ENCODE data around the gene TEDC1. TPM values are rescaled to one million over a fixed set of nuclear protein-coding genes. Genes with fewer than 3 reads are reported as not detected.

The TEDC1 gene
- polyA plus RNA-seq (ENCODE audit: low read depth in 6 of 6) = 10 to 100 TPM in 3 of 6 donors, 1 to 10 TPM in 3; 3.5 to 13.6 (median 8.3) TPM

DNA sequence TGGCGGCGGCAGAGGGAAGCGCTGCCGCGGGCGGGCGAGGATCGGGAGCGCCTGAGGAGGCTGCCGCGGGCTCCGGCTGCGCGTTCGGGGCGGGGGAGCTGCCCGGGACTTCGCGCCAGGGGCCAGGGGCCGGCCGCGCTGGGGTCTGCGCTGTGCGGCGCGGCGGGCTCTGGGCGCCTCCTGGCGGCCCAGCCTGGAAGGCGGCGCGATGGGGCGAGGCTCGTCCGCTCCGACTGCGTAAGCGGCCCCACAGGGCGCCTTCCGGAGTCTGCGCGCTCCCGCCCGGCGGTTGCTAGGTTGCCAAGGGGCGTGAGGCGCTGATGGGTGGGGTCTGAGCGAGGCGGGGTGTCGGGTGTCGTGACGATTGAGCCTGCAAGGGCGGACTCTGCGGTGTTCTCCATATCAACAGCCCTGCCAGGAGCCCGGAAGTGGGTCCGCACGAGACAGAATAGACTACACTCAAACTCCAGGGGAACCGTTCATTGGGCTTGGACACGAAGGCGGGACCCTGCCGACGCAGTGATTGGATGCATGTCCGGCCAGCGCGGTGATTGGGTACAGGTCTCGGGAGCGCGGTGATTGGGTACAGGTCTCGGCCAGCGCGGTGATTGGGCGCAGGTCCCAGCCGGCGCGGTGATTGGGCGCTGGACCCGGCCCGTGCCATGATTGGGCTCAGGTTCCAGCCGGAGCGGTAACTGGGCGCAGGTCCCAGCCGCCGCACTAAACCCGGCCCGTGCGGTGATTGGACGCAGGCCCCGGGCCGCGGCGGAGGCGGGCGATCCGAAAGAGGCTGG is at the start of gene TEDC1:
TSS of gene TEDC1 (plus strand) at position 675 of the 794 bp plus-strand sequence. CDS start 130 bp downstream, outside the sequence.
- Mint-ChIP-seq H3K27me3 (no peaks in the 10 kb centered on the region), H3K4me1 (peaks cover 18 to 34% (median 20%) of the 10 kb centered on the region in 3 donors), H3K27ac (peak within 1 kb of the TSS; percentile 96 to 99 (median 98)), H3K9me3 (no peaks in the 10 kb centered on the region), H3K4me3 (peak within 1 kb of the TSS; percentile 78 to 95 (median 92)), H3K36me3 (no peaks in the 10 kb centered on the region)
- DNase-seq (peak; percentile 100), ATAC-seq (ENCODE audit: low read depth in 2 of 2) (peak; percentile 64 to 66)

DNA sequence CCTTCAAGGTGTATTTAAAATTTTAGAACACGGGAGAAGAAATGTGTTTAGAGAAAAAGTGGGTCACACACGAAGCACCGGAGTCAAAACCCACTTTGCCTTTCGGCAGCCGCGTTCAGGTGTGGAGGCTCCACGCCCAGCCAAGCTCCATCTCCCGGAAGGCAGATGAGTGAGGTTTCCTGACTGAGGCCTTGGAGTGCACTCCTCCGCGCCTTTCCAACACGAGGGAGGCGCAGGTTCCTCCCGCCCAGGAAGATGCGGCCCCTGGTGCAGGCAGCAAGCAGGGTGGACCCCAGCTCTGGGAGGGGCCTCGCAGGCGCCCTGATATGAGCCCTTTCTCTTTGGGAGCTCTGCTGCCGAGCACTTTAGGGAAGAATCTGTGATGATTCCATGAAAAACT is 48.9 kb upstream of the TEDC1 start:
- H3K9me3 Mint-ChIP-seq = no peaks in the 10 kb centered on the region
- H3K27ac Mint-ChIP-seq = peak overlapping the region in 2 of 6 donors; percentile 1 to 64
- no peak for ATAC-seq (ENCODE audit: low read depth in 2 of 2)
- H3K4me1 Mint-ChIP-seq = peaks cover 4% of the 10 kb centered on the region in 3 donors
- H3K27me3 Mint-ChIP-seq = no peaks in the 10 kb centered on the region
- DNase-seq = no peak
- peaks cover 3 to 8% of the 10 kb centered on the region in 2 donors for H3K36me3 Mint-ChIP-seq
- H3K4me3 Mint-ChIP-seq = peak overlapping the region in 1 of 8 donors; percentile 20

DNA sequence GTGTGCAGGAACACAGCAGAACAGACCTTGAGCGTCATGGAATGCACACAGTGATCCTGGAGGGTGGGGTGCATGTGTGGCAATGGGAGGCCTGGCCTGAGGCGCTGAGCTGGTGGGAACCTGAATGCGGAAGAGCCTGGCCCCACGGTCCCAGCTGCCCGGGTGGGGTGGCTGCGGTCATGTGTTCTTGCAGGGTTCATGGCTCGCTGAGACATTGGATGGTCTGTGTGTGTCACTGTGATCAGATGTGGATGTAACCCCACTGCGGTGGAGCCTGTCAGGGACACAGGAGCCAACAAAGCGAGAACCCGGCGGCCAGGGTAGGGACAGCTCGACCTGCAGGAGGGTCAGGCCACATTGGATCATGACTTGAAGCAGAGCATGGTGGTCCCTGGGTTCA is 48.2 kb upstream of the TEDC1 start:
- no peak for ATAC-seq (ENCODE audit: low read depth in 2 of 2)
- Mint-ChIP-seq H3K27ac (peak overlapping the region in 1 of 6 donors; percentile 21), H3K27me3 (no peaks in the 10 kb centered on the region)

GRCh38 chr14:105444859-105445258 is 46.2 kb upstream of the TEDC1 start:
- Mint-ChIP-seq H3K27me3 (no peaks in the 10 kb centered on the region), H3K4me3 (no peak overlapping the region), H3K27ac (no peak overlapping the region), H3K9me3 (no peaks in the 10 kb centered on the region), H3K4me1 (peaks cover 4 to 6% (median 5%) of the 10 kb centered on the region in 3 donors), H3K36me3 (peaks cover 3 to 8% of the 10 kb centered on the region in 2 donors)
- ATAC-seq (ENCODE audit: low read depth in 2 of 2) (no peak), DNase-seq (no peak)

More for the DNA sequence above, 48.2 kb upstream of the TEDC1 start:
- H3K4me1 Mint-ChIP-seq = peaks cover 2 to 4% (median 4%) of the 10 kb centered on the region in 3 donors
- DNase-seq = no peak
- H3K9me3 Mint-ChIP-seq = no peaks in the 10 kb centered on the region
- no peak overlapping the region for H3K4me3 Mint-ChIP-seq
- peaks cover 3 to 8% of the 10 kb centered on the region in 2 donors for H3K36me3 Mint-ChIP-seq

DNA sequence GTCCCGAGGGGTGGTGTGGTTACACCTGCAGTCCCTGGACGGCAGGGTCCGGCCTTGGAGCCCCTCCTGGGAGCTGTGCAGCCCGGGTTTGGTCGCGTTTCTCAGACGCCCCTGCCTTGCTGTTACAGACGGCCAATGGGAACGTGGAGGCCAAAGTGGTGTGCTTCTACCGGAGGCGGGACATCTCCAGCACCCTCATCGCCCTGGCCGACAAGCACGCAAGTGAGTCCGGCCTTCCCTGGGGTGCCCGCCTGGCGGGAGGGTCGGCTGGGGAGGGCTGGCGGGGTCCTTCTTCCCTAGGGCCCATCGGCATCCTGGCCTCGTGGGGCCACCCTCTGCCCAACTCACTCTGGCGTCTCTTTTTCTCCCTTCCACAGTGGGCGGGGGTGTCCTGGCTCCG is 45.8 kb upstream of the TEDC1 start:
- H3K4me1 Mint-ChIP-seq = peaks cover 4 to 6% (median 5%) of the 10 kb centered on the region in 3 donors
- no peaks in the 10 kb centered on the region for H3K9me3 Mint-ChIP-seq
- ATAC-seq (ENCODE audit: low read depth in 2 of 2) (no peak), DNase-seq (no peak)
- no peak overlapping the region for H3K4me3 Mint-ChIP-seq
- H3K27ac Mint-ChIP-seq = no peak overlapping the region
- peaks cover 3 to 8% of the 10 kb centered on the region in 2 donors for H3K36me3 Mint-ChIP-seq
- no peaks in the 10 kb centered on the region for H3K27me3 Mint-ChIP-seq

DNA sequence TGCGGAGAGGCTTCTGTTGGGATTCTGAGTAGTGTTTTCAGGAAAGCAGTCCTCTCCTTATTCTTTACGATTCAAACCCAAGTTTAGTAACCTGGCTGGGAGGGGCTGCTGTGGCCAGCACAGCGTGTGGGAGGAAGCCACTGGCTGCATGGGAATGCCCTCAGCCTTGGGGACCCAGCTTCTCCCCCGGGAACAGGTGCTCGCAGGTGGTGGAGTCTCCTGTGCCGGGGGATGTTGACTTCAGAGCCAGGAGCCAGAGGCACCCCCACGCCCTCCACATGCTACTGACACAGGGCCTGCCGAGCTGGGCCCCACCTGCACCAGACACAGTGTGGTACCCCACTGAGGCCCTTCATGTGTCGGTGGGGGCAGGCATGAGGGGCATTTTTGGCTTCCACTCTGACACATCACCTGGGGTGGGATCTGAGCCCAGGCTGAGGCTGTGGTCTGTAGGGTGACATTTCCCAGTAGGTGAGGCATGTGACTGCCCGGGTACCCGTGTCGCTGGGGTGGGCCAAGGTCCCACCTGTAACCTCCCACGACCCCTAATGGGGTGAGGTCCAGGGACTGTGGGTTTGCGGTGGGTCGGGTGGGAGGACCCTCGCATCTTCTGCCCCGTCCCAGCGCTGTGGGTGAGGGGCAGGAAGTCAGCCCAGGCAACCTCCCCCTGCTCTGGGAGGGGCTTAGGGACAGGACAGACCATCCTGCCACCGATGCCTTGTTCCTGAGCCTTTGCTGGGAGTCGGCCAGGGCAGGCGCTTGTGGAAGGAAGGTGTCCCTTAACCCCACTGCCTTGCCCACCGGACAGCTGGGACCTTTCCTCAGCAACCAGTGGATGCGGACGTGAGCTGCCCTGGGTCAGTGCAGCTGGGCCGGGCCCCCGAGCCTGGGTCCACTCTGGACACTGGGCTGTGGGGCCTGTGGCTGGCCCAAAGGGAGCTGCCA is 44.9 kb upstream of the TEDC1 start:
- H3K27ac Mint-ChIP-seq = no peak overlapping the region

GRCh38 chr14:105446971-105447370 is 44.1 kb upstream of the TEDC1 start:
- ATAC-seq (ENCODE audit: low read depth in 2 of 2) (no peak), DNase-seq (no peak)
- H3K36me3 Mint-ChIP-seq = peaks cover 0 to 2% of the 10 kb centered on the region in 2 donors
- H3K27ac Mint-ChIP-seq = no peak overlapping the region
- no peak overlapping the region for H3K4me3 Mint-ChIP-seq
- peaks cover under 1 to 6% (median 3%) of the 10 kb centered on the region in 3 donors for H3K4me1 Mint-ChIP-seq
- no peaks in the 10 kb centered on the region for H3K27me3 Mint-ChIP-seq
- H3K9me3 Mint-ChIP-seq = no peaks in the 10 kb centered on the region

More for the DNA sequence above, 44.9 kb upstream of the TEDC1 start:
- ATAC-seq (ENCODE audit: low read depth in 2 of 2) (no peak), DNase-seq (no peak)
- Mint-ChIP-seq H3K4me3 (no peak overlapping the region), H3K9me3 (no peaks in the 10 kb centered on the region), H3K4me1 (peaks cover 4 to 6% (median 5%) of the 10 kb centered on the region in 3 donors), H3K36me3 (peaks cover 3 to 8% of the 10 kb centered on the region in 2 donors), H3K27me3 (no peaks in the 10 kb centered on the region)

- Mint-ChIP-seq H3K27me3 (no peaks in the 10 kb centered on the region), H3K27ac (no peak overlapping the region), H3K36me3 (peaks cover 0 to 6% of the 10 kb centered on the region in 2 donors), H3K4me3 (no peak overlapping the region), H3K4me1 (peaks cover 3 to 6% (median 4%) of the 10 kb centered on the region in 3 donors), H3K9me3 (no peaks in the 10 kb centered on the region)
- DNase-seq = no peak
- ATAC-seq (ENCODE audit: low read depth in 2 of 2) = no peak
These were observed 43.1 kb upstream of the TEDC1 start for GRCh38 chr14:105447651-105448640.

DNA sequence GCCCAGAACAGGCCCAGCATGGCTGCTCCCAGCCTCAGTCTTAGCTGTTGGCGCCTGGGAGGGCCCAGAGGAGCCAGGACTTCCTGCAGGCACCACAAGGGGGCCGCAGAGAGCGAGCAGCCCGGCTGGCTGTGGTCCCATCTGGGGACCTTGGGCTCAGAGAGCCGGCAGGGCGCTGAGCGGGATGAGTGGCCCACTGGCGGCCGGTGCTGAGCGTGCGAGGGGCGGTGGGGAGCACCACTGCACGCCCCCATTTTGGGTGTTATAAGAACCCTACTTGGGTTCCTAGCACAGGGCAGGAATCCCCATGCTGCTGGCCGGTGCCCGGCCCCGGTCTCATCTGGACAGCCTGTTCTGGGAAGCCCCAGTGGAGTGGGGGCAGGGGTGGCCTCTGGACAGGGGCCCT is 42.3 kb upstream of the TEDC1 start:
- Mint-ChIP-seq H3K4me1 (peaks cover 3 to 6% (median 4%) of the 10 kb centered on the region in 3 donors), H3K27ac (peak overlapping the region in 1 of 6 donors; percentile 63), H3K27me3 (no peaks in the 10 kb centered on the region), H3K36me3 (peaks cover 0 to 6% of the 10 kb centered on the region in 2 donors), H3K4me3 (no peak overlapping the region), H3K9me3 (no peaks in the 10 kb centered on the region)
- peak; percentile 57 for DNase-seq
- peak; percentile 97 to 99 for ATAC-seq (ENCODE audit: low read depth in 2 of 2)

DNA sequence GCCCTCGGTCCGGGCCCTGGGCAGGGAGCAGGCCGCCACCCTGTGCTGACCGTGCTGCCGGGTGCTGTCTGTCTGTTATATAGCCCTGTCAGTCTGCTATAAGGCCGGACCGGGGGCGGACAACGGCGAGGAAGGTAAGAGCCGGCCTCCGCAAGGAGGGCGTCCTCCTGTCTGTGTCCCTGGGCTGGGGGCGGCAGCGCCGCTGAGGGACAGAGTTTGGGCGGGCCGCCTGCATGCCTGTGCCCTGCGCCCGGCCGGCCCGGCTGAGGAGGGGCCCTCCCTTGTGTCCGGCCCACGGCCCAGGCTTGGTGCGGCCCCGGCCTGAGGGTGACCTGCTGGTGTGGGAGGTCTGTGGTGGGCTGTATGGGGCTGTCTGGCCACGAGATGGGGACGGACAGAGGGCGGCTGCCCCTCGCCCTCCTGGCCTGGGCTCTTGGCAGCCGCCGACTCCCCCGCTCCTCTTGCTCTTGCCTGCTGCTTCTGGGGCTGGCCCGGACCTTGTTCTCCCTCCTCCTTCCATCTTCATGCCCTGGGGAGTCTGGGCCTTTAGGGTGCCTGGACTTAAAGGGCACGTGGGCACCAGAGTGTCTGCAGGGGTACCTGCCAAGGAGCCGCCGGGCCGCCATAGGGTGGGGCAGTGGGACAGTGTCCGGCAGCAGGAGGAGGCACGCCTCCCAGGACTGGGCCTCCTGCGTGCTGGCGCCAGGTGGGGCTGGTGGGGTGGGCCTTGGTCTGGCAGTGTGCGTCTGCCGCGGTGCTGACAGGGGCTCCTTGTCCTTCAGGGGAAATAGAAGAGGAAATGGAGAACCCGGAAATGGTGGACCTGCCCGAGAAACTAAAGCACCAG is 41.5 kb upstream of the TEDC1 start:
- Mint-ChIP-seq H3K27ac (peak overlapping the region in 1 of 6 donors; percentile 84), H3K36me3 (peaks cover 0 to 6% of the 10 kb centered on the region in 2 donors), H3K9me3 (no peaks in the 10 kb centered on the region), H3K4me3 (no peak overlapping the region), H3K4me1 (peaks cover 3 to 7% (median 6%) of the 10 kb centered on the region in 3 donors), H3K27me3 (no peaks in the 10 kb centered on the region)
- ATAC-seq (ENCODE audit: low read depth in 2 of 2) (no peak), DNase-seq (no peak)

DNA sequence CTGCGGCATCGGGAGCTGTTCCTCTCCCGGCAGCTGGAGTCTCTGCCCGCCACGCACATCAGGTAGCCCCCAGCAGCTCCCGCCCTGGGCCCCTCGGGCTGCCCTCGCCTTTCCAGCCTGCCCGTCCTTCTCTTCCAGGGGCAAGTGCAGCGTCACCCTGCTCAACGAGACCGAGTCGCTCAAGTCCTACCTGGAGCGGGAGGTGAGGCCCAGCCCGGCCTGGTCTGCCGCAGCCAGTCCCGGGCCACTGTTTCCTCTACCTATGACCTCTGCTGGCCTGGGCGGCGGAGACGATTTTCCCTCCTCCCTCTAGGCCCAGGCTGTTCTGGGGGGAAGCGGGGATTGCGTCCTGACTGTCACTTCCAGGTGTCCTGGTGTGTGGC is 40.9 kb upstream of the TEDC1 start:
- H3K4me1 Mint-ChIP-seq = peaks cover 3 to 7% (median 6%) of the 10 kb centered on the region in 3 donors
- no peaks in the 10 kb centered on the region for H3K27me3 Mint-ChIP-seq
- H3K4me3 Mint-ChIP-seq = no peak overlapping the region
- H3K9me3 Mint-ChIP-seq = no peaks in the 10 kb centered on the region
- ATAC-seq (ENCODE audit: low read depth in 2 of 2) = no peak
- peaks cover 0 to 6% of the 10 kb centered on the region in 2 donors for H3K36me3 Mint-ChIP-seq
- H3K27ac Mint-ChIP-seq = peak overlapping the region in 1 of 6 donors; percentile 84
- DNase-seq = no peak

Data from naive B cell (primary cell).